Measurements from ENCODE around the gene DYNC1LI2. TPM values are rescaled to one million over a fixed set of nuclear protein-coding genes. Genes with fewer than 3 reads are reported as not detected.

Gene DYNC1LI2
- total and polyA plus RNA-seq, 4 donors: 137 to 194 (median 175) TPM

- peaks cover 39% of the 10 kb centered on the region for H3K4me1 ChIP-seq (ENCODE audit: control insufficient read depth, insufficient read depth, low read length)
- peaks cover 58% of the 10 kb centered on the region for H3K36me3 ChIP-seq (ENCODE audit: control insufficient read depth, insufficient read depth, low read length)
Measured at GRCh38 chr16:66741950-66742808, 9.2 kb downstream of the DYNC1LI2 start.

GRCh38 chr16:66741169-66741900 is 10.1 kb downstream of the DYNC1LI2 start:
- peaks cover 39% of the 10 kb centered on the region for H3K4me1 ChIP-seq (ENCODE audit: control insufficient read depth, insufficient read depth, low read length)
- H3K27me3 ChIP-seq (ENCODE audit: control insufficient read depth, insufficient read depth, low read length): no peaks in the 10 kb centered on the region
- peaks cover 57% of the 10 kb centered on the region for H3K36me3 ChIP-seq (ENCODE audit: control insufficient read depth, insufficient read depth, low read length)
- peak overlapping the region; percentile 96 for H3K27ac ChIP-seq (ENCODE audit: low read depth, low read length)
- peak; percentile 77 to 96 (median 84) for DNase-seq (ENCODE audit: low read depth in 4 of 6, low spot score in 6 of 6)
- H3K4me3 ChIP-seq (ENCODE audit: low read depth, low read length): no peak overlapping the region
- WGBS (ENCODE audit: insufficient coverage): 17% methylated on average over 5 of the region's 10 CpGs
- H3K9me3 ChIP-seq (ENCODE audit: control insufficient read depth, insufficient read depth, low read length): no peaks in the 10 kb centered on the region

More at GRCh38 chr16:66741950-66742808, 9.2 kb downstream of the DYNC1LI2 start:
- H3K9me3 ChIP-seq (ENCODE audit: control insufficient read depth, insufficient read depth, low read length): no peaks in the 10 kb centered on the region
- DNase-seq (ENCODE audit: low read depth in 4 of 6, low spot score in 6 of 6): peak in 3 of 6 donors; percentile 51 to 72 (median 68)
- peak overlapping the region; percentile 96 for H3K27ac ChIP-seq (ENCODE audit: low read depth, low read length)
- no peak overlapping the region for H3K4me3 ChIP-seq (ENCODE audit: low read depth, low read length)
- WGBS (ENCODE audit: insufficient coverage): 48% methylated on average over 4 of the region's 10 CpGs
- H3K27me3 ChIP-seq (ENCODE audit: control insufficient read depth, insufficient read depth, low read length): no peaks in the 10 kb centered on the region

GRCh38 chr16:66740533-66740932 is 10.9 kb downstream of the DYNC1LI2 start:
- Histone ChIP-seq H3K27ac (ENCODE audit: low read depth, low read length) (peak overlapping the region; percentile 96), H3K4me1 (ENCODE audit: control insufficient read depth, insufficient read depth, low read length) (peaks cover 39% of the 10 kb centered on the region), H3K27me3 (ENCODE audit: control insufficient read depth, insufficient read depth, low read length) (no peaks in the 10 kb centered on the region), H3K36me3 (ENCODE audit: control insufficient read depth, insufficient read depth, low read length) (peaks cover 61% of the 10 kb centered on the region), H3K4me3 (ENCODE audit: low read depth, low read length) (no peak overlapping the region), H3K9me3 (ENCODE audit: control insufficient read depth, insufficient read depth, low read length) (no peaks in the 10 kb centered on the region)
- peak in 1 of 6 donors; percentile 4 for DNase-seq (ENCODE audit: low read depth in 4 of 6, low spot score in 6 of 6)
- 25% methylated on average over 2 of the region's 2 CpGs for WGBS (ENCODE audit: insufficient coverage)

DNA sequence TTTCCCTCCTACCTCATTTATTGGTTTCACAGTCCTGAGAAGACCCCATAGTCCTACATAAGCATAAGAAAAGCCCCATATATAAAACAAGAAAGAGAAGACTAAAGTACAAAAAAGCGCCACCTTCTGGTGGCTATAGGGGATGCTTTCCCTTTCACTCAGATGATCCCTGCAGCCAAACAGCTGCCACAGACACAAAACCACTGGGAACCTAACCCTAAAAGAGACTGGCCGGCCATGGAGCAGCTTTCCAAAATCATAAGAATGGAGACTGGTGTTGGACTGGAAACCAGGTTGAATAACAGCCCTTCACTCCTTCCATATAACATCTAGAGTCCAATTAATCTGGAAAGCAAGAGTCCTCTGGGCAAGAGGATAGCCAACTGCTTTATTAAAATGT is 11.4 kb downstream of the DYNC1LI2 start:
- H3K4me3 ChIP-seq (ENCODE audit: low read depth, low read length): no peak overlapping the region
- peak in 2 of 6 donors; percentile 45 to 74 for DNase-seq (ENCODE audit: low read depth in 4 of 6, low spot score in 6 of 6)

DNA sequence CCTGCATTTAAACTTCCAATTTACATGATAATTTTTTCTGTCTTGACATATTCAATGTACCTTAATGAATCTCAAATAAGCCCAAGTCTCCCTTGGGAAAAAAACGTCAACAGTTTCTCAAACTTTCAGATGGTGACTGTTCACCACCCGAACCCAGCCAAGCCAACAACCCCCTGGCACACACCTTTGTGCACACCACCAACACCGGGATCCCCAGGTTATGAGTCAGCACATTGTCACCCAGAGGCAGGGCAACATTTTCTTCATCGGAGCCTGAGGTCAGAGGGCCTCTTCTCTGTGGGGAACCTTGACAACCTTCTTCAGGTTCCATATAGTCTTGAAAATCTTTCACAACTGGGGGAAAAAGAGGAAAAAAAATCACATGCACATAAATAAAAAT is 15.5 kb downstream of the DYNC1LI2 start:
- Histone ChIP-seq H3K4me1 (ENCODE audit: control insufficient read depth, insufficient read depth, low read length) (peaks cover 18% of the 10 kb centered on the region), H3K36me3 (ENCODE audit: control insufficient read depth, insufficient read depth, low read length) (peaks cover 66% of the 10 kb centered on the region), H3K4me3 (ENCODE audit: low read depth, low read length) (no peak overlapping the region), H3K27ac (ENCODE audit: low read depth, low read length) (no peak overlapping the region), H3K9me3 (ENCODE audit: control insufficient read depth, insufficient read depth, low read length) (no peaks in the 10 kb centered on the region), H3K27me3 (ENCODE audit: control insufficient read depth, insufficient read depth, low read length) (no peaks in the 10 kb centered on the region)
- no peak for DNase-seq (ENCODE audit: low read depth in 4 of 6, low spot score in 6 of 6)
- 95% methylated on average over 4 of the region's 4 CpGs for WGBS (ENCODE audit: insufficient coverage)

More for the DNA sequence above, 11.4 kb downstream of the DYNC1LI2 start:
- H3K9me3 ChIP-seq (ENCODE audit: control insufficient read depth, insufficient read depth, low read length): no peaks in the 10 kb centered on the region
- no CpG with 5 or more reads among the region's 2 CpGs for WGBS (ENCODE audit: insufficient coverage)
- H3K4me1 ChIP-seq (ENCODE audit: control insufficient read depth, insufficient read depth, low read length): peaks cover 39% of the 10 kb centered on the region
- peak overlapping the region; percentile 96 for H3K27ac ChIP-seq (ENCODE audit: low read depth, low read length)
- peaks cover 61% of the 10 kb centered on the region for H3K36me3 ChIP-seq (ENCODE audit: control insufficient read depth, insufficient read depth, low read length)
- no peaks in the 10 kb centered on the region for H3K27me3 ChIP-seq (ENCODE audit: control insufficient read depth, insufficient read depth, low read length)

DNA sequence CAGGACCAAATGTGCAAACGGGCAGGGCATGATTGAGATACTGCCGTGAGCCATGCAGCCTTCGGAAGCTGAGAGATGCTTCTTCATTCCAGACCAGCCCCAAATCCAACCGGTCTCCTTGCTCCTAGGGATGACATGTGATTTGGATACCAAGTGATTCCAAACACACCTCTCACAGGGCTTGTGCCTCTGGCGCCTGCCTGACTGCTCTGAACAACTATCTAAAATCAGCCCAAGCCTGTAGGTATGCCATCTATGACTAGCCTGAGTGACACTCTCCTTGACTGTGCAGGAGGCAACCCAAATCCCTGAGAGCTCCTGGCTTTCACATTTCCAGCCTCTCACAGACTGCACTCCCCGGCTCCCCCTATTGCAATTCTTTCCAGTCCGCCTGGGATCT is 20.3 kb downstream of the DYNC1LI2 start:
- Histone ChIP-seq H3K4me3 (ENCODE audit: low read depth, low read length) (no peak overlapping the region), H3K36me3 (ENCODE audit: control insufficient read depth, insufficient read depth, low read length) (peaks cover 70% of the 10 kb centered on the region), H3K9me3 (ENCODE audit: control insufficient read depth, insufficient read depth, low read length) (no peaks in the 10 kb centered on the region), H3K4me1 (ENCODE audit: control insufficient read depth, insufficient read depth, low read length) (no peaks in the 10 kb centered on the region), H3K27me3 (ENCODE audit: control insufficient read depth, insufficient read depth, low read length) (no peaks in the 10 kb centered on the region), H3K27ac (ENCODE audit: low read depth, low read length) (no peak overlapping the region)
- no peak for DNase-seq (ENCODE audit: low read depth in 4 of 6, low spot score in 6 of 6)
- WGBS (ENCODE audit: insufficient coverage): 87% methylated on average over 6 of the region's 7 CpGs

- 57% methylated on average over 3 of the region's 4 CpGs for WGBS (ENCODE audit: insufficient coverage)
- Histone ChIP-seq H3K9me3 (ENCODE audit: control insufficient read depth, insufficient read depth, low read length) (no peaks in the 10 kb centered on the region), H3K36me3 (ENCODE audit: control insufficient read depth, insufficient read depth, low read length) (peaks cover 66% of the 10 kb centered on the region), H3K4me3 (ENCODE audit: low read depth, low read length) (no peak overlapping the region), H3K27me3 (ENCODE audit: control insufficient read depth, insufficient read depth, low read length) (no peaks in the 10 kb centered on the region), H3K27ac (ENCODE audit: low read depth, low read length) (no peak overlapping the region), H3K4me1 (ENCODE audit: control insufficient read depth, insufficient read depth, low read length) (no peaks in the 10 kb centered on the region)
- peak in 1 of 6 donors; percentile 32 for DNase-seq (ENCODE audit: low read depth in 4 of 6, low spot score in 6 of 6)
Measured at GRCh38 chr16:66728804-66729203, 22.6 kb downstream of the DYNC1LI2 start.

DNA sequence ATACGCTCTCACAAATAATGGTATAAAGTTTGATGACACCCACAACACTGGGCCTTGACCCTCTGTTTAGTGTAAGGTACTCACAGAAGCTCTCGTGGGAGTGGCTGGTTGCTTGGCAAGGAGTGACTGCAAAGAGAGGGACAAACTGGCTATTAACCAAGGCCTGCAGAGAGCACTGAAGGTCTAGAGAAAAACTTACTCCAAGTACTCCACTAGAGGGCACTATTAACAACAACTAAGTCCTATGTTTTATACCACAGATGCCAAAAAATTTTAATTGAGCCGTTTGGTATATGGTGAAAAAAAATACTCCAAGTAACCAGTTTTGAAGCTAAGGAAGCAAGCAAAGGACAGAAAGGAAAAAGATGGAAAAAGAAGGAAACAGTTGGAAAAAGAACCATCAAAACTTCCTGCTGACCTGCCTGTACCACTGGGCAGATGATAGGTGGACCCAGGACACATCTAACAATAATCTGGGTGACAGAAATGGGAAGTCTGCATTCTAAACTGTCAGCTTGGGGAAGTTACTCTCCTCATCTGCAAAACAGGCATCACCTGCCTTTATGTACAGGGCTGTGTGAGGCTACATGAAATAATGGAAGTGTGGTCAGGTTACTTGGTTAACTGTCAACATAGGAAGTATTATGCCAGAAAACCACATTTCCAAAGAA is 23.2 kb downstream of the DYNC1LI2 start:
- Histone ChIP-seq H3K36me3 (ENCODE audit: control insufficient read depth, insufficient read depth, low read length) (peaks cover 62% of the 10 kb centered on the region), H3K4me3 (ENCODE audit: low read depth, low read length) (no peak overlapping the region), H3K27me3 (ENCODE audit: control insufficient read depth, insufficient read depth, low read length) (no peaks in the 10 kb centered on the region), H3K9me3 (ENCODE audit: control insufficient read depth, insufficient read depth, low read length) (no peaks in the 10 kb centered on the region), H3K4me1 (ENCODE audit: control insufficient read depth, insufficient read depth, low read length) (no peaks in the 10 kb centered on the region), H3K27ac (ENCODE audit: low read depth, low read length) (peak overlapping the region; percentile 44)
- 0% methylated on average over 1 of the region's 3 CpGs for WGBS (ENCODE audit: insufficient coverage)
- DNase-seq (ENCODE audit: low read depth in 4 of 6, low spot score in 6 of 6): peak in 3 of 6 donors; percentile 38 to 85 (median 84)

GRCh38 chr16:66720766-66721165 is 30.6 kb downstream of the DYNC1LI2 start:
- DNase-seq (ENCODE audit: low read depth in 4 of 6, low spot score in 6 of 6): no peak
- Histone ChIP-seq H3K27ac (ENCODE audit: low read depth, low read length) (no peak overlapping the region), H3K27me3 (ENCODE audit: control insufficient read depth, insufficient read depth, low read length) (no peaks in the 10 kb centered on the region), H3K9me3 (ENCODE audit: control insufficient read depth, insufficient read depth, low read length) (no peaks in the 10 kb centered on the region), H3K4me3 (ENCODE audit: low read depth, low read length) (no peak overlapping the region), H3K4me1 (ENCODE audit: control insufficient read depth, insufficient read depth, low read length) (no peaks in the 10 kb centered on the region), H3K36me3 (ENCODE audit: control insufficient read depth, insufficient read depth, low read length) (peaks cover 27% of the 10 kb centered on the region)
- 100% methylated on average over 1 of the region's 3 CpGs for WGBS (ENCODE audit: insufficient coverage)

All from spinal cord (tissue), 10 donors.